ENCODE results near the gene C2CD3. TPM values are rescaled to one million over a fixed set of nuclear protein-coding genes. Genes with fewer than 3 reads are reported as not detected.

The C2CD3 gene
- total RNA-seq, 1 experiment from 2014 or later: 31.3 TPM

GRCh38 chr11:74007691-74008372 is 163.0 kb downstream of the C2CD3 start:
- H3K27me3 ChIP-seq: no peaks in the 10 kb centered on the region
- no peak for DNase-seq

GRCh38 chr11:74006743-74007304 is 164.0 kb downstream of the C2CD3 start:
- Histone ChIP-seq H3K27me3 (no peaks in the 10 kb centered on the region), H3K36me3 (peaks cover 4% of the 10 kb centered on the region; the same call in 1 of the 2 replicates), H3K9me3 (replicated peaks) (no peaks in the 10 kb centered on the region), H3K27ac (no peak overlapping the region), H3K4me1 (peaks cover 5% of the 10 kb centered on the region; the same call in 1 of the 2 replicates), H3K4me3 (no peak overlapping the region)
- DNase-seq: no peak

More at GRCh38 chr11:74007691-74008372, 163.0 kb downstream of the C2CD3 start:
- Histone ChIP-seq H3K27ac (no peak overlapping the region), H3K4me1 (peaks cover 5% of the 10 kb centered on the region; the same call in 1 of the 2 replicates), H3K36me3 (peaks cover 5% of the 10 kb centered on the region; the same call in 1 of the 2 replicates), H3K9me3 (replicated peaks) (no peaks in the 10 kb centered on the region), H3K4me3 (no peak overlapping the region)

GRCh38 chr11:74005721-74006517 is 164.9 kb downstream of the C2CD3 start:
- H3K4me1 ChIP-seq: peaks cover 5% of the 10 kb centered on the region; the same call in 1 of the 2 replicates
- no peaks in the 10 kb centered on the region for H3K27me3 ChIP-seq
- H3K36me3 ChIP-seq: peaks cover 4% of the 10 kb centered on the region; the same call in 1 of the 2 replicates
- H3K27ac ChIP-seq: no peak overlapping the region
- no peak overlapping the region for H3K4me3 ChIP-seq
- DNase-seq: no peak
- H3K9me3 ChIP-seq (replicated peaks): no peaks in the 10 kb centered on the region

GRCh38 chr11:74004759-74005615 is 165.8 kb downstream of the C2CD3 start:
- Histone ChIP-seq H3K4me3 (no peak overlapping the region), H3K27me3 (no peaks in the 10 kb centered on the region), H3K4me1 (peaks cover 5% of the 10 kb centered on the region; the same call in 1 of the 2 replicates), H3K27ac (no peak overlapping the region), H3K36me3 (peaks cover 4% of the 10 kb centered on the region; the same call in 1 of the 2 replicates), H3K9me3 (replicated peaks) (no peaks in the 10 kb centered on the region)
- no peak for DNase-seq

- Histone ChIP-seq H3K36me3 (peaks cover 4% of the 10 kb centered on the region; the same call in 1 of the 2 replicates), H3K27ac (no peak overlapping the region), H3K4me1 (peaks cover 5% of the 10 kb centered on the region; the same call in 1 of the 2 replicates), H3K27me3 (no peaks in the 10 kb centered on the region), H3K9me3 (replicated peaks) (no peaks in the 10 kb centered on the region), H3K4me3 (no peak overlapping the region)
- no peak for DNase-seq
Measured at GRCh38 chr11:74004046-74004695, 166.6 kb downstream of the C2CD3 start.

GRCh38 chr11:74002832-74003231 is 168.0 kb downstream of the C2CD3 start:
- H3K27ac ChIP-seq: no peak overlapping the region
- H3K4me1 ChIP-seq: no peaks in the 10 kb centered on the region
- DNase-seq: no peak
- no peak overlapping the region for H3K4me3 ChIP-seq
- peaks cover 4% of the 10 kb centered on the region; the same call in 1 of the 2 replicates for H3K36me3 ChIP-seq
- no peaks in the 10 kb centered on the region for H3K9me3 ChIP-seq (replicated peaks)
- H3K27me3 ChIP-seq: no peaks in the 10 kb centered on the region

- no peak overlapping the region for H3K4me3 ChIP-seq
- H3K27ac ChIP-seq: no peak overlapping the region
- no peaks in the 10 kb centered on the region for H3K4me1 ChIP-seq
- peaks cover 4% of the 10 kb centered on the region; the same call in 1 of the 2 replicates for H3K36me3 ChIP-seq
- no peaks in the 10 kb centered on the region for H3K9me3 ChIP-seq (replicated peaks)
- no peak for DNase-seq
- no peaks in the 10 kb centered on the region for H3K27me3 ChIP-seq
Measured at GRCh38 chr11:74001822-74002286, 168.9 kb downstream of the C2CD3 start.

GRCh38 chr11:74000307-74001133 is 170.3 kb downstream of the C2CD3 start:
- no peak for DNase-seq
- Histone ChIP-seq H3K4me3 (no peak overlapping the region), H3K27me3 (no peaks in the 10 kb centered on the region), H3K9me3 (replicated peaks) (no peaks in the 10 kb centered on the region), H3K4me1 (no peaks in the 10 kb centered on the region), H3K36me3 (peaks cover 4% of the 10 kb centered on the region; the same call in 1 of the 2 replicates), H3K27ac (no peak overlapping the region)

- Histone ChIP-seq H3K36me3 (peaks cover 4% of the 10 kb centered on the region; the same call in 1 of the 2 replicates), H3K9me3 (replicated peaks) (no peaks in the 10 kb centered on the region), H3K27ac (no peak overlapping the region), H3K4me3 (no peak overlapping the region), H3K27me3 (no peaks in the 10 kb centered on the region), H3K4me1 (no peaks in the 10 kb centered on the region)
- DNase-seq: no peak
Measured at GRCh38 chr11:73999581-74000306, 171.1 kb downstream of the C2CD3 start.

- H3K4me1 ChIP-seq: no peaks in the 10 kb centered on the region
- DNase-seq: no peak
- peaks cover 4% of the 10 kb centered on the region; the same call in 1 of the 2 replicates for H3K36me3 ChIP-seq
- no peaks in the 10 kb centered on the region for H3K27me3 ChIP-seq
- no peak overlapping the region for H3K27ac ChIP-seq
- H3K4me3 ChIP-seq: no peak overlapping the region
- no peaks in the 10 kb centered on the region for H3K9me3 ChIP-seq (replicated peaks)
Measured at GRCh38 chr11:73998846-73999575, 171.8 kb downstream of the C2CD3 start.

- no peaks in the 10 kb centered on the region for H3K27me3 ChIP-seq
- H3K9me3 ChIP-seq (replicated peaks): no peaks in the 10 kb centered on the region
- H3K4me1 ChIP-seq: no peaks in the 10 kb centered on the region
Measured at GRCh38 chr11:73997120-73997770, 173.6 kb downstream of the C2CD3 start.

More at GRCh38 chr11:73997120-73997770, 173.6 kb downstream of the C2CD3 start:
- H3K27ac ChIP-seq: no peak overlapping the region
- no peak for DNase-seq
- no peaks in the 10 kb centered on the region for H3K36me3 ChIP-seq
- no peak overlapping the region for H3K4me3 ChIP-seq
